Endodermal cell (in vitro differentiated cells): Measurements from ENCODE around the gene LHCGR. TPM values are rescaled to one million over a fixed set of nuclear protein-coding genes. Genes with fewer than 3 reads are reported as not detected.

Source experiments
- DNase-seq: peaks from one replicate; pipeline ENCODE4 v3.0.0-alpha.2; 2017
- H3K27ac ChIP-seq: 2 replicates; pipeline ENCODE4 v1.5.1; 2013; ENCODE audit warnings: mild to moderate bottlenecking, low read depth, low read length, moderate library complexity
- H3K27me3 ChIP-seq: 2 replicates; pipeline ENCODE4 v1.6.1; 2013; ENCODE audit warnings: mild to moderate bottlenecking, low read length, moderate library complexity; ENCODE audit not compliant: insufficient read depth, control insufficient read depth, poor library complexity, severe bottlenecking
- H3K36me3 ChIP-seq: 2 replicates; pipeline ENCODE4 v1.7.0; 2013; ENCODE audit warnings: mild to moderate bottlenecking, low read length, moderate library complexity; ENCODE audit not compliant: control insufficient read depth, insufficient read depth
- H3K4me1 ChIP-seq: one replicate; pipeline ENCODE4 v1.7.0; 2013; ENCODE audit warnings: low read length; ENCODE audit not compliant: control insufficient read depth, insufficient read depth
- H3K4me3 ChIP-seq: 2 replicates; pipeline ENCODE4 v1.5.1; 2013; ENCODE audit warnings: mild to moderate bottlenecking, low read length, moderate library complexity
- H3K9ac ChIP-seq: 2 replicates; pipeline ENCODE4 v1.6.1; 2013; ENCODE audit warnings: mild to moderate bottlenecking, low read length, moderate library complexity; ENCODE audit not compliant: poor library complexity, severe bottlenecking; ENCODE audit errors: extremely low read depth
- H3K9me3 ChIP-seq: 2 replicates; pipeline ENCODE4 v1.6.1; 2013; ENCODE audit warnings: mild to moderate bottlenecking, low read length, moderate library complexity; ENCODE audit not compliant: control insufficient read depth
- H3K27ac Mint-ChIP-seq: 2 replicates; pipeline ENCODE4 v1.8.0; 2020; ENCODE audit warnings: mixed read lengths
- H3K27me3 Mint-ChIP-seq: 2 replicates; pipeline ENCODE4 v1.8.0; 2021; ENCODE audit warnings: mild to moderate bottlenecking, mixed read lengths; ENCODE audit not compliant: insufficient read depth
- H3K36me3 Mint-ChIP-seq: 2 replicates; pipeline ENCODE4 v1.8.0; 2020; ENCODE audit warnings: low read depth, mixed read lengths
- H3K4me1 Mint-ChIP-seq: 2 replicates; pipeline ENCODE4 v1.8.0; 2020; ENCODE audit warnings: mixed read lengths
- H3K4me3 Mint-ChIP-seq: 2 replicates; pipeline ENCODE4 v1.8.0; 2020; ENCODE audit warnings: mild to moderate bottlenecking, moderate library complexity, mixed read lengths
- H3K9me3 Mint-ChIP-seq: 2 replicates; pipeline ENCODE4 v1.8.0; 2020; ENCODE audit warnings: mild to moderate bottlenecking, mixed read lengths
- CTCF ChIP-seq: fragments of 200-600 bp; sonication (generic); conservative IDR thresholded peaks from 2 replicates; pipeline ENCODE4 v1.5.0; 2021; ENCODE audit warnings: antibody characterized with exemption, mild to moderate bottlenecking
- WGBS, 2 experiments: methylation state at CpG; one replicate each; pipeline versions ENCODE4 v1.1.5 to v1.1.7; 2013; ENCODE audit warnings: missing lambda C conversion rate in 2 of 2, mixed read lengths in 1 of 2; ENCODE audit not compliant: insufficient coverage in 1 of 2, insufficient read length in 1 of 2; 5-methylcytosine and 5-hydroxymethylcytosine counted together
- total RNA-seq, 2 donors: library from RNA; stranded (reverse); fragmentation: NEBNext Ultra II Directional in 1 of 2; extraction: Animal tissue kit (Norgen Biotek cat#: 25700) in 1 of 2; gene quantifications; 2 replicates in 1 of 2; 3 replicates in 1 of 2; pipeline ENCODE4 v1.2.1, GENCODE V29; 2021

LHCGR gene
- total RNA-seq, 2 donors from 2014 or later: not detected

- 81 to 92% methylated on average over 2 of the region's 2 CpGs for WGBS, 2 experiments
These were observed 56.1 kb downstream of the LHCGR start for GRCh38 chr2:48699348-48699930.

GRCh38 chr2:48696881-48697280, 58.6 kb downstream of the LHCGR start:
- Histone ChIP-seq H3K4me3 (no peak overlapping the region), H3K4me1 (no peaks in the 10 kb centered on the region), H3K27me3 (no peaks in the 10 kb centered on the region), H3K9me3 (no peaks in the 10 kb centered on the region), H3K27ac (no peak overlapping the region), H3K36me3 (no peaks in the 10 kb centered on the region), H3K9ac (no peak overlapping the region)
- no peaks in the 10 kb centered on the region for H3K9me3 Mint-ChIP-seq
- no peaks in the 10 kb centered on the region for H3K27me3 Mint-ChIP-seq
- TF ChIP-seq CTCF: no peak
- no peak overlapping the region for H3K4me3 Mint-ChIP-seq
- no peaks in the 10 kb centered on the region for H3K36me3 Mint-ChIP-seq
- WGBS, 2 experiments: 81 to 100% methylated on average over 1 of the region's 1 CpG
- peaks cover 24% of the 10 kb centered on the region for H3K4me1 Mint-ChIP-seq
- no peak for DNase-seq
- no peak overlapping the region for H3K27ac Mint-ChIP-seq

More at GRCh38 chr2:48699348-48699930, 56.1 kb downstream of the LHCGR start:
- no peaks in the 10 kb centered on the region for H3K36me3 Mint-ChIP-seq
- no peak overlapping the region for H3K9ac ChIP-seq
- H3K27ac ChIP-seq: peak overlapping the region; percentile 86
- H3K36me3 ChIP-seq: no peaks in the 10 kb centered on the region
- H3K4me1 Mint-ChIP-seq: peaks cover 7% of the 10 kb centered on the region
- no peak for DNase-seq
- no peak overlapping the region for H3K4me3 Mint-ChIP-seq
- no peak overlapping the region for H3K27ac Mint-ChIP-seq
- H3K27me3 Mint-ChIP-seq: no peaks in the 10 kb centered on the region
- H3K4me3 ChIP-seq: no peak overlapping the region
- TF ChIP-seq CTCF: no peak
- no peaks in the 10 kb centered on the region for H3K4me1 ChIP-seq
- no peaks in the 10 kb centered on the region for H3K9me3 ChIP-seq
- H3K27me3 ChIP-seq: no peaks in the 10 kb centered on the region
- H3K9me3 Mint-ChIP-seq: no peaks in the 10 kb centered on the region

- Histone ChIP-seq H3K4me3 (no peak overlapping the region), H3K36me3 (no peaks in the 10 kb centered on the region), H3K27ac (no peak overlapping the region), H3K9me3 (no peaks in the 10 kb centered on the region), H3K9ac (no peak overlapping the region), H3K27me3 (no peaks in the 10 kb centered on the region), H3K4me1 (no peaks in the 10 kb centered on the region)
- DNase-seq: no peak
- peaks cover 24% of the 10 kb centered on the region for H3K4me1 Mint-ChIP-seq
- H3K4me3 Mint-ChIP-seq: no peak overlapping the region
- no peak overlapping the region for H3K27ac Mint-ChIP-seq
- H3K27me3 Mint-ChIP-seq: no peaks in the 10 kb centered on the region
- no peaks in the 10 kb centered on the region for H3K36me3 Mint-ChIP-seq
- no peaks in the 10 kb centered on the region for H3K9me3 Mint-ChIP-seq
- TF ChIP-seq CTCF: no peak
These were observed 59.5 kb downstream of the LHCGR start for GRCh38 chr2:48695991-48696390.
